H9 (cell line): ENCODE results near the gene MAGI1. TPM values are rescaled to one million over a fixed set of nuclear protein-coding genes. Genes with fewer than 3 reads are reported as not detected.

Experiments
- DNase-seq: peaks from one replicate; pipeline ENCODE4 v3.0.0-alpha.2; 2017
- H2AFZ ChIP-seq: one replicate; pipeline ENCODE4 v1.6.1; 2013; ENCODE audit warnings: mild to moderate bottlenecking, low read length, control low read depth, moderate library complexity
- H2AK5ac ChIP-seq: 2 replicates; pipeline ENCODE4 v1.6.1; 2013; ENCODE audit warnings: low read length, control low read depth, mixed read lengths; ENCODE audit not compliant: insufficient read length
- H2BK120ac ChIP-seq: one replicate; pipeline ENCODE4 v1.6.1; 2013; ENCODE audit warnings: low read depth, mild to moderate bottlenecking, low read length, control low read depth, inconsistent platforms; ENCODE audit not compliant: poor library complexity, severe bottlenecking
- H2BK12ac ChIP-seq: 2 replicates; pipeline ENCODE4 v1.6.1; 2013; ENCODE audit warnings: low read length, control low read depth, mixed read lengths, low read depth; ENCODE audit not compliant: insufficient read length
- H2BK15ac ChIP-seq: 2 replicates; pipeline ENCODE4 v1.6.1; 2013; ENCODE audit warnings: low read depth, low read length, control low read depth
- H2BK20ac ChIP-seq: one replicate; pipeline ENCODE4 v1.6.1; 2013; ENCODE audit warnings: low read depth, mild to moderate bottlenecking, low read length, control low read depth, inconsistent platforms; ENCODE audit not compliant: poor library complexity, severe bottlenecking
- H2BK5ac ChIP-seq: 2 replicates; pipeline ENCODE4 v1.6.1; 2013; ENCODE audit warnings: low read length, control low read depth, mixed read lengths; ENCODE audit not compliant: insufficient read length
- H3K14ac ChIP-seq: 2 replicates; pipeline ENCODE4 v1.6.1; 2013; ENCODE audit warnings: low read length, control low read depth; ENCODE audit not compliant: insufficient read depth
- H3K18ac ChIP-seq: 2 replicates; pipeline ENCODE4 v1.6.1; 2013; ENCODE audit warnings: low read depth, mild to moderate bottlenecking, mixed read lengths, low read length, control low read depth; ENCODE audit not compliant: insufficient read length
- H3K23ac ChIP-seq: 2 replicates; pipeline ENCODE4 v1.6.1; 2013; ENCODE audit warnings: low read length, control low read depth, mixed read lengths, low read depth; ENCODE audit not compliant: insufficient read length
- H3K23me2 ChIP-seq: 2 replicates; pipeline ENCODE4 v1.6.1; 2013; ENCODE audit warnings: low read depth, mild to moderate bottlenecking, mixed read lengths, low read length, control low read depth; ENCODE audit not compliant: insufficient read length, poor library complexity, severe bottlenecking
- H3K27ac ChIP-seq: 2 replicates; pipeline ENCODE4 v1.5.1; 2013; ENCODE audit warnings: low read length, control low read depth, mixed read lengths, low read depth; ENCODE audit not compliant: insufficient read length
- H3K27me3 ChIP-seq: 2 replicates; pipeline ENCODE4 v1.6.1; 2013; ENCODE audit warnings: low read length, control low read depth, inconsistent platforms; ENCODE audit not compliant: insufficient read depth
- H3K4ac ChIP-seq: 2 replicates; pipeline ENCODE4 v1.6.1; 2013; ENCODE audit warnings: low read depth, mild to moderate bottlenecking, control low read depth, inconsistent platforms, low read length, moderate library complexity
- H3K4me1 ChIP-seq: 2 replicates; pipeline ENCODE4 v1.6.1; 2013; ENCODE audit warnings: low read length, control low read depth, inconsistent platforms; ENCODE audit not compliant: insufficient read depth
- H3K4me2 ChIP-seq: 2 replicates; pipeline ENCODE4 v1.6.1; 2013; ENCODE audit warnings: low read length, control low read depth, mixed read lengths; ENCODE audit not compliant: insufficient read length, insufficient read depth
- H3K56ac ChIP-seq: 2 replicates; pipeline ENCODE4 v1.6.1; 2013; ENCODE audit warnings: low read depth, mild to moderate bottlenecking, mixed read lengths, low read length, control low read depth; ENCODE audit not compliant: insufficient read length
- H3K79me1 ChIP-seq: 2 replicates; pipeline ENCODE4 v1.6.1; 2013; ENCODE audit warnings: low read depth, mild to moderate bottlenecking, moderate library complexity, low read length, control low read depth, inconsistent platforms; ENCODE audit not compliant: insufficient read depth, poor library complexity, severe bottlenecking
- H3K79me2 ChIP-seq: 2 replicates; pipeline ENCODE4 v1.6.1; 2013; ENCODE audit warnings: low read length, control low read depth, inconsistent platforms; ENCODE audit not compliant: insufficient read depth
- H3K9ac ChIP-seq: 2 replicates; pipeline ENCODE4 v1.6.1; 2013; ENCODE audit warnings: low read length, control low read depth, mixed read lengths; ENCODE audit not compliant: insufficient read length; ENCODE audit errors: extremely low read depth
- H3K9me3 ChIP-seq: one replicate; pipeline ENCODE4 v1.6.1; 2013; ENCODE audit warnings: low read depth, low read length, inconsistent platforms; ENCODE audit not compliant: control insufficient read depth
- H3T11ph ChIP-seq: one replicate; pipeline ENCODE4 v1.6.1; 2013; ENCODE audit warnings: mild to moderate bottlenecking, low read length, control low read depth, inconsistent platforms
- H4K20me1 ChIP-seq: one replicate; pipeline ENCODE4 v1.6.1; 2013; ENCODE audit not compliant: control insufficient read depth, insufficient read length, insufficient read depth
- H4K5ac ChIP-seq: 2 replicates; pipeline ENCODE4 v1.6.1; 2013; ENCODE audit warnings: low read depth, mild to moderate bottlenecking, mixed read lengths, low read length, control low read depth; ENCODE audit not compliant: insufficient read length
- H4K8ac ChIP-seq: replicated peaks from 2 replicates; pipeline ENCODE4 v1.6.1; 2013; ENCODE audit warnings: low read length, control low read depth, mixed read lengths, low read depth; ENCODE audit not compliant: insufficient read length
- H4K91ac ChIP-seq: 2 replicates; pipeline ENCODE4 v1.6.1; 2013; ENCODE audit warnings: low read depth, mild to moderate bottlenecking, moderate library complexity, mixed read lengths, low read length, control low read depth; ENCODE audit not compliant: insufficient read length
- H3K27ac Mint-ChIP-seq, 3 experiments: 2 replicates in 2 of 3; 3 replicates in 1 of 3; pipeline ENCODE4 v1.8.0; 2020 to 2021; ENCODE audit warnings: mixed read lengths in 3 of 3, mild to moderate bottlenecking in 1 of 3, moderate library complexity in 1 of 3
- H3K27me3 Mint-ChIP-seq: 2 replicates; pipeline ENCODE4 v1.8.0; 2021; ENCODE audit warnings: low read depth, mild to moderate bottlenecking, moderate library complexity, mixed read lengths
- H3K36me3 Mint-ChIP-seq, 3 experiments: 2 replicates in 2 of 3; 3 replicates in 1 of 3; pipeline ENCODE4 v1.8.0; 2020 to 2021; ENCODE audit warnings: low read depth in 3 of 3, mixed read lengths in 3 of 3; ENCODE audit not compliant: insufficient read depth in 1 of 3
- H3K4me1 Mint-ChIP-seq, 2 experiments: 2 replicates each; pipeline ENCODE4 v1.8.0; 2020; ENCODE audit warnings: mixed read lengths in 2 of 2
- H3K4me3 Mint-ChIP-seq, 2 experiments: 2 replicates in 1 of 2; 3 replicates in 1 of 2; pipeline ENCODE4 v1.8.0; 2020 to 2021; ENCODE audit warnings: mild to moderate bottlenecking in 2 of 2, mixed read lengths in 2 of 2, moderate library complexity in 1 of 2
- H3K9me3 Mint-ChIP-seq, 2 experiments: 2 replicates in 1 of 2; 3 replicates in 1 of 2; pipeline ENCODE4 v1.8.0; 2020; ENCODE audit warnings: mild to moderate bottlenecking in 2 of 2, mixed read lengths in 2 of 2, moderate library complexity in 1 of 2
- WGBS: extraction: QIAGEN DNeasy Blood & Tissue Kit; methylation state at CpG from one replicate; pipeline ENCODE4 v1.1.7; 2013; ENCODE audit warnings: missing lambda C conversion rate, low lambda C conversion rate, mixed read lengths; ENCODE audit not compliant: insufficient read length; ENCODE audit errors: extremely low coverage; 5-methylcytosine and 5-hydroxymethylcytosine counted together
- total RNA-seq: library from RNA; stranded (reverse); gene quantifications from 2 replicates; pipeline ENCODE4 v1.2.1, GENCODE V29; 2021
- TF ChIP-seq, protein P1 (sequence below): fragments of 200-600 bp; sonication (generic); conservative IDR thresholded peaks from 3 replicates; pipeline ENCODE4 v1.8.0; 2021; ENCODE audit warnings: antibody characterized with exemption, mild to moderate bottlenecking

Gene MAGI1
- total RNA-seq, 1 experiment from 2014 or later, result 65.7 TPM

DNA sequence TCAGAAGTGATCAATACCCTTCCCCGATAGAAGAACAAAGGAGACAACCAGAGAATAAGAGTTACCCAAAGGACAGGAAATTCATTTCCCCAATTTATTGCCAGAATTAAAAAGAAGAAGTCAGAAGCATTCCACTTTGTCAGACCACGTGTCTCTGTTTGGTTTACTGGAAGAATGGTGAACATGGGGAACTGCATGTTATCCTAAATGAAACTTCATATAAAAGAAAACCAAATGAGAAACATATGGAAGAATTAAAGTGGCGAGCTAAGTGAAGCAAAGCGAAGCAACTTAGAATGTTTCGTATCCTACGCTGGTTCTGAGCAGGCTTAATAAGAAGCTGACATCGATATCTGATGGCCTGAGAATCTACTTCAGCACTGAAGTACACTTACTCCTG, 190.7 kb downstream of the MAGI1 start:
- no peak overlapping the region for H2BK120ac ChIP-seq
- H4K8ac ChIP-seq, result no peak overlapping the region
- no peak overlapping the region for H3K23ac ChIP-seq
- Mint-ChIP-seq H3K27ac (no peak overlapping the region), H3K9me3 (no peaks in the 10 kb centered on the region), H3K36me3 (no peaks in the 10 kb centered on the region), H3K27me3 (no peaks in the 10 kb centered on the region; the same call in 1 of the 2 replicates), H3K4me3 (no peak overlapping the region), H3K4me1 (peaks cover 0 to 8% of the 10 kb centered on the region in 2 experiments; a peak in 1 of 4 replicates)
- no peak overlapping the region for H4K91ac ChIP-seq
- H3K9me3 ChIP-seq, result no peaks in the 10 kb centered on the region
- TF ChIP-seq, protein P1, sequence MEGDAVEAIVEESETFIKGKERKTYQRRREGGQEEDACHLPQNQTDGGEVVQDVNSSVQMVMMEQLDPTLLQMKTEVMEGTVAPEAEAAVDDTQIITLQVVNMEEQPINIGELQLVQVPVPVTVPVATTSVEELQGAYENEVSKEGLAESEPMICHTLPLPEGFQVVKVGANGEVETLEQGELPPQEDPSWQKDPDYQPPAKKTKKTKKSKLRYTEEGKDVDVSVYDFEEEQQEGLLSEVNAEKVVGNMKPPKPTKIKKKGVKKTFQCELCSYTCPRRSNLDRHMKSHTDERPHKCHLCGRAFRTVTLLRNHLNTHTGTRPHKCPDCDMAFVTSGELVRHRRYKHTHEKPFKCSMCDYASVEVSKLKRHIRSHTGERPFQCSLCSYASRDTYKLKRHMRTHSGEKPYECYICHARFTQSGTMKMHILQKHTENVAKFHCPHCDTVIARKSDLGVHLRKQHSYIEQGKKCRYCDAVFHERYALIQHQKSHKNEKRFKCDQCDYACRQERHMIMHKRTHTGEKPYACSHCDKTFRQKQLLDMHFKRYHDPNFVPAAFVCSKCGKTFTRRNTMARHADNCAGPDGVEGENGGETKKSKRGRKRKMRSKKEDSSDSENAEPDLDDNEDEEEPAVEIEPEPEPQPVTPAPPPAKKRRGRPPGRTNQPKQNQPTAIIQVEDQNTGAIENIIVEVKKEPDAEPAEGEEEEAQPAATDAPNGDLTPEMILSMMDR, result no peak
- no peak overlapping the region for H2BK5ac ChIP-seq
- no peak overlapping the region for H2BK20ac ChIP-seq
- no peak overlapping the region for H3K14ac ChIP-seq
- H2BK12ac ChIP-seq, result no peak overlapping the region
- no peaks in the 10 kb centered on the region for H3K4me1 ChIP-seq
- no peak overlapping the region for H3K27ac ChIP-seq
- no peak overlapping the region for H4K5ac ChIP-seq
- no peak overlapping the region for H3K9ac ChIP-seq
- no CpG with 5 or more reads among the region's 7 CpGs for WGBS
- DNase-seq, result no peak
- H3K79me1 ChIP-seq, result peaks cover 3% of the 10 kb centered on the region
- H2AK5ac ChIP-seq, result no peak overlapping the region
- no peak overlapping the region for H3T11ph ChIP-seq
- no peak overlapping the region for H3K18ac ChIP-seq
- H3K4me2 ChIP-seq, result no peak overlapping the region
- H4K20me1 ChIP-seq, result no peaks in the 10 kb centered on the region
- no peaks in the 10 kb centered on the region for H3K27me3 ChIP-seq
- no peak overlapping the region for H3K4ac ChIP-seq
- no peak overlapping the region for H2AFZ ChIP-seq
- 0 out of 2 replicates have a peak, but pooled peaks cover 2% of the 10 kb centered on the region for H3K79me2 ChIP-seq
- H2BK15ac ChIP-seq, result no peak overlapping the region
- no peak overlapping the region for H3K56ac ChIP-seq
- no peaks in the 10 kb centered on the region for H3K23me2 ChIP-seq
